IMR-90 (cell line): ENCODE measurements around the gene NEDD4L. TPM values are rescaled to one million over a fixed set of nuclear protein-coding genes. Genes with fewer than 3 reads are reported as not detected.
"Not testable (repeated sequence)": the region's sequence is repeated elsewhere in the genome, so short reads cannot be mapped to it uniquely, and the experiment has no call there.

Source experiments
- ATAC-seq: fragments of 200-7000 bp; cut with Tn5 transposase; 2 replicates; pipeline ENCODE4 v1.9.1; 2020; ENCODE audit warnings: low read depth, mild to moderate bottlenecking, moderate library complexity
- BruUV-seq: library from RNA; stranded (reverse); fragments of 400-500 nt; replicated peaks from 2 replicates; lab custom pipeline; 2021; lab: Mats Ljungman, UMichigan
- CTCF ChIA-PET: fragments of 300-600 bp; formaldehyde crosslinking; extraction: SDS; loops from one replicate; lab custom pipeline; 2021; ENCODE audit warnings: antibody characterized with exemption; lab: Yijun Ruan, JAX
- POLR2A ChIA-PET: fragments of 300-600 bp; sonication (Branson Sonifier 250); formaldehyde crosslinking; loops from one replicate; lab custom pipeline; 2022; ENCODE audit warnings: antibody characterized with exemption; ENCODE audit not compliant: unreplicated experiment; lab: Charles Lee
- DNase-seq: peaks from one replicate; pipeline ENCODE4 v3.0.0; 2013
- H2AFZ ChIP-seq: replicated peaks from 2 replicates; pipeline ENCODE3; 2013; ENCODE audit warnings: low read length, mild to moderate bottlenecking; ENCODE audit not compliant: poor library complexity
- H2AK5ac ChIP-seq: 2 replicates; pipeline ENCODE4 v1.6.1; 2013; ENCODE audit warnings: low read depth, low read length, inconsistent platforms
- H2AK9ac ChIP-seq: replicated peaks from 2 replicates; pipeline ENCODE3; 2013; ENCODE audit warnings: mild to moderate bottlenecking, low read depth, low read length, moderate library complexity; ENCODE audit not compliant: poor library complexity
- H2BK120ac ChIP-seq: 2 replicates; pipeline ENCODE4 v1.6.1; 2013; ENCODE audit warnings: low read depth, low read length, inconsistent platforms
- H2BK15ac ChIP-seq: 3 replicates; pipeline ENCODE4 v1.6.1; 2013; ENCODE audit warnings: low read depth, low read length, inconsistent platforms
- H2BK20ac ChIP-seq: 2 replicates; pipeline ENCODE4 v1.6.1; 2013; ENCODE audit warnings: low read depth, mild to moderate bottlenecking, inconsistent platforms, low read length, moderate library complexity
- H2BK5ac ChIP-seq: 2 replicates; pipeline ENCODE4 v1.6.1; 2013; ENCODE audit warnings: mild to moderate bottlenecking, low read depth, low read length, inconsistent platforms; ENCODE audit not compliant: poor library complexity, severe bottlenecking
- H3K14ac ChIP-seq: replicated peaks from 2 replicates; pipeline ENCODE4 v1.6.1; 2013; ENCODE audit warnings: low read depth, low read length, inconsistent platforms
- H3K18ac ChIP-seq: 2 replicates; pipeline ENCODE4 v1.6.1; 2013; ENCODE audit warnings: low read depth, low read length, control low read depth
- H3K23ac ChIP-seq: 2 replicates; pipeline ENCODE4 v1.6.1; 2013; ENCODE audit warnings: low read depth, low read length, inconsistent platforms
- H3K27ac ChIP-seq: 2 replicates; pipeline ENCODE4 v1.5.1; 2013; ENCODE audit warnings: mild to moderate bottlenecking, control low read depth, low read length; ENCODE audit not compliant: insufficient read depth
- H3K27me3 ChIP-seq: 2 replicates; pipeline ENCODE4 v1.6.1; 2013; ENCODE audit warnings: low read length; ENCODE audit not compliant: control insufficient read depth, insufficient read depth
- H3K36me3 ChIP-seq: 2 replicates; pipeline ENCODE4 v1.6.1; 2013; ENCODE audit warnings: low read length, mixed read lengths; ENCODE audit not compliant: control insufficient read depth, insufficient read depth
- H3K4ac ChIP-seq: 2 replicates; pipeline ENCODE4 v1.6.1; 2013; ENCODE audit warnings: low read depth, low read length, inconsistent platforms
- H3K4me1 ChIP-seq: 2 replicates; pipeline ENCODE4 v1.6.1; 2013; ENCODE audit warnings: low read length, mixed read lengths; ENCODE audit not compliant: control insufficient read depth, insufficient read depth
- H3K4me2 ChIP-seq: 2 replicates; pipeline ENCODE4 v1.6.1; 2013; ENCODE audit warnings: low read depth, mild to moderate bottlenecking, control low read depth, low read length, moderate library complexity
- H3K4me3 ChIP-seq: 2 replicates; pipeline ENCODE4 v1.5.1; 2013; ENCODE audit warnings: low read depth, mild to moderate bottlenecking, control low read depth, low read length, moderate library complexity; ENCODE audit not compliant: insufficient read depth
- H3K56ac ChIP-seq: 2 replicates; pipeline ENCODE4 v1.6.1; 2013; ENCODE audit warnings: low read length, inconsistent platforms; ENCODE audit not compliant: insufficient read depth; ENCODE audit errors: extremely low read depth
- H3K79me1 ChIP-seq, 2 experiments: 2 replicates each; pipeline ENCODE4 v1.6.1; 2013; ENCODE audit warnings: low read length in 2 of 2, inconsistent platforms in 1 of 2, low read depth in 1 of 2
- H3K9ac ChIP-seq: 2 replicates; pipeline ENCODE4 v1.6.1; 2013; ENCODE audit warnings: low read depth, low read length, control low read depth
- H3K9me1 ChIP-seq: 2 replicates; pipeline ENCODE4 v1.6.1; 2013; ENCODE audit warnings: low read length, inconsistent platforms; ENCODE audit not compliant: insufficient read depth
- H3K9me3 ChIP-seq: 2 replicates; pipeline ENCODE4 v1.6.1; 2013; ENCODE audit warnings: low read length; ENCODE audit not compliant: control insufficient read depth, insufficient read depth
- H4K20me1 ChIP-seq: 2 replicates; pipeline ENCODE4 v1.6.1; 2013; ENCODE audit warnings: low read length, inconsistent platforms; ENCODE audit not compliant: insufficient read depth
- H4K5ac ChIP-seq: 2 replicates; pipeline ENCODE4 v1.6.1; 2013; ENCODE audit warnings: mild to moderate bottlenecking, low read depth, low read length, control low read depth
- H4K8ac ChIP-seq, 2 experiments: 2 replicates each; pipeline ENCODE4 v1.6.1; 2013; ENCODE audit warnings: low read depth in 2 of 2, low read length in 2 of 2, control low read depth in 1 of 2, inconsistent platforms in 1 of 2
- H4K91ac ChIP-seq: 2 replicates; pipeline ENCODE4 v1.6.1; 2013; ENCODE audit warnings: low read depth, low read length, inconsistent platforms; ENCODE audit not compliant: insufficient read depth
- BHLHE40 ChIP-seq: fragments of 150-350 bp; IDR thresholded peaks from 2 replicates; pipeline ENCODE4 v1.6.1; 2016; ENCODE audit warnings: mild to moderate bottlenecking, low read depth, low read length
- CHD1 ChIP-seq: IDR thresholded peaks from 2 replicates; pipeline ENCODE4 v1.6.1; 2012; ENCODE audit warnings: low read depth, low read length, improper control_type of control experiment
- MAZ ChIP-seq: IDR thresholded peaks from 2 replicates; pipeline ENCODE4 v1.6.1; 2012; ENCODE audit warnings: low read depth, mild to moderate bottlenecking, low read length, improper control_type of control experiment, moderate library complexity, borderline replicate concordance
- NFE2L2 ChIP-seq: fragments of 150-350 bp; IDR thresholded peaks from 2 replicates; pipeline ENCODE4 v1.6.1; 2016; ENCODE audit warnings: low read depth, mild to moderate bottlenecking, low read length
- WGBS, 2 experiments: methylation state at CpG; one replicate each; pipeline versions ENCODE4 v1.1.5 to v1.1.7; 2013; ENCODE audit warnings: missing lambda C conversion rate in 2 of 2; ENCODE audit not compliant: insufficient read length in 1 of 2; ENCODE audit errors: extremely low coverage in 2 of 2; 5-methylcytosine and 5-hydroxymethylcytosine counted together
- dilution Hi-C: fragments of 300-500 bp; cut with HindIII; formaldehyde crosslinking; loops from one replicate; pipeline ENCODE4 v1.14.3; 2018; ENCODE audit warnings: low sequenced_read_pairs; ENCODE audit not compliant: unreplicated experiment
- in situ Hi-C: fragments of 300-500 bp; cut with MboI; formaldehyde crosslinking; loops from 3 replicates; pipeline ENCODE4 v1.14.3; 2019; ENCODE audit warnings: low sequenced_read_pairs, inconsistent platforms, mixed read lengths
- intact Hi-C: fragments of 100-400 bp; cut with micrococcal nuclease; formaldehyde crosslinking; loops from 2 replicates; pipeline ENCODE4 v1.10.0; 2022
- polyA plus RNA-seq, 3 experiments: library from polyadenylated mRNA; depleted of rRNA; stranded (reverse); fragments of >200 nt; gene quantifications; 2 replicates each; pipeline ENCODE4 v1.2.3, GENCODE V29; 2012; ENCODE audit warnings: low replicate concordance in 1 of 3
- total RNA-seq: library from RNA; depleted of rRNA; stranded (reverse); fragments of >200 nt; gene quantifications from 2 replicates; pipeline ENCODE4 v1.2.3, GENCODE V29; 2012

The NEDD4L gene
- total and polyA plus RNA-seq, 2 of the 4 experiments (the other 2 are of a cell fraction) = 10.0 to 10.9 TPM

DNA sequence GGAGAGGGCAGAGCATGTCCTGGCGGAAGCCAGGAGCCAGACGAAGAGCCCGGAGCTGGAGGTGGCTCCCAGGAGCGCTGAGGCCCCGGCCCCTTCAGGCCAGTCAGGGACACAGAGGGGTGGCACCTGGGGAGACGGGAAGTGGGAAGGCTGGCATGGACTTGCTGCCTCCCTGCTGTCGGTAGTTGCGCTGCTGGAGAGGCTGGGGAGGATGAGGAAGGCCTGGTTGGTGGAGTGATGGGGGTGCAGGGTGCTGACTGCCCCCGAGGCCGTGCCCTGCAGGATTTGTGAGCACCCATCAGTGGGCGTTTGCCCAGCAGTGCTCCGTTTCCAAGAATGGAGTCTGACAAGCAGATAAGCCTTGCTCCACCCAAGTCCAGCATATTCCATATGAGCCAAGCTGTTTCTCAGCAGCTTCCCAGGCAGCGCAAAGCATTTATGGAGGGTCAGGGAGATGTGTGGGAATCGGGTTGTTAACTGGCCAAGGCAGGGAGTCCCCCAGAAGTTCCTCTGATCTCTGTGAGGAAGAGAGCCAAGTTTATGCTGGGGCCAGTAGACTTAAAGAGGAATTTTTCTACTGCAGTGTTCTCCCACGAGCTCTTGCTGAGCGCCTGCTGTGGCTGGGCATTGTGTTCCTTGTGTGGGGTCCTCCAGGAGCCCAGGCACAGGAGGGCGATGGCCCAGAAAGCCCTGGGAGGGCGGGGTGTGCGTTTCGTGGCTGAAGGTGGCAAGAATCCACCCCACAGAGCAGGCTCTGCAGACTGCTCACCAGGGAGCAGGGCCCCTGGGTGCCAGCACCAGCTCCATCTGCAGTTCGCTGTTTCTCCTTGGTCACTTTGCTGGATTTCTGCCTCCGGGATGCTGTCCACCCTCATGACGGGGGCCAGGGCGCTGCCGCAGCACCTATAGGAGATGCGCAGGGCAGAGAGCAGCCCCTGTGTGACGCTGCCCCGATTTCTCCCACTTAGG, 334.7 kb downstream of the NEDD4L start (continued):
- no peak for TF ChIP-seq NFE2L2
- TF ChIP-seq BHLHE40 = no peak

DNA sequence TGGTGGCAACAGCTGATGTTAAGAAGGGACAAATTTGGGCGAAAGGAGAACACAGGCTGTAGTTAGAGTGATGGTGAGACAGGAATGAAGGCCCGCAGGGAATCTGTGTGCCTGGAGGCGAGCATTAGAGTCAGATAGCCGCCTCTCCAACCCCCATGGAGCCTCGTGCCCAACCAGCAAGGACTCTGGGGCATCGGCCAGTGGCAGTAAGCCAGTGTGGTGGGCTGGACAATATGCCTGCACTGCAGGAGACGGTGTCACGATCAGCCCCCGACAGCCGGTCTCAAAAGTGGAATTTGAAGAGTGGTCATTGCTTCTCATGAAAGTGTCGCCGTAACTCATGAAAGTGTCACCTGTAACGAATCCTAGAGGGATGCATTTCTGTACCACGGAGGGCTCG, 335.4 kb downstream of the NEDD4L start:
- H3K4me1 ChIP-seq = no peaks in the 10 kb centered on the region
- H3K27ac ChIP-seq = no peak overlapping the region
- H3K9ac ChIP-seq = no peak overlapping the region
- H3K23ac ChIP-seq = no peak overlapping the region
- TF ChIP-seq CHD1 = no peak
- TF ChIP-seq BHLHE40 = no peak
- TF ChIP-seq MAZ = no peak
- H3K27me3 ChIP-seq = no peaks in the 10 kb centered on the region
- DNase-seq = no peak
- no peaks in the 10 kb centered on the region; the same call in 1 of the 2 replicates for H3K9me1 ChIP-seq
- no peak overlapping the region for H4K8ac ChIP-seq
- no peak overlapping the region for H3K4me3 ChIP-seq
- H3K36me3 ChIP-seq = peaks cover under 1% of the 10 kb centered on the region
- in situ Hi-C loops = no loop called here
- no peak overlapping the region for H2AK9ac ChIP-seq
- no peak overlapping the region for H2AK5ac ChIP-seq
- H3K4me2 ChIP-seq = no peak overlapping the region
- intact Hi-C loops = no loop called here
- H3K79me1 ChIP-seq = no peaks in the 10 kb centered on the region
- no peak overlapping the region for H3K18ac ChIP-seq
- no peaks in the 10 kb centered on the region; the same call in 1 of the 2 replicates for H4K20me1 ChIP-seq
- ChIA-PET CTCF (no interaction called here), POLR2A (no interaction called here)
- BruUV-seq = no TSS peak
- 97% methylated on average over 7 of the region's 15 CpGs; no CpG with 5 or more reads in 1 of the 2 experiments for WGBS, 2 experiments
- no peak overlapping the region for H4K91ac ChIP-seq
- no peak overlapping the region for H3K14ac ChIP-seq
- no peak for ATAC-seq
- H3K4ac ChIP-seq = no peak overlapping the region
- H2AFZ ChIP-seq = no peak overlapping the region
- dilution Hi-C loops = no loop called here
- H2BK5ac ChIP-seq = no peak overlapping the region
- H3K9me3 ChIP-seq = no peaks in the 10 kb centered on the region
- no peak overlapping the region for H2BK120ac ChIP-seq
- H2BK15ac ChIP-seq = no peak overlapping the region
- H4K5ac ChIP-seq = no peak overlapping the region
- no peak overlapping the region for H3K56ac ChIP-seq
- no peak overlapping the region for H2BK20ac ChIP-seq

DNA sequence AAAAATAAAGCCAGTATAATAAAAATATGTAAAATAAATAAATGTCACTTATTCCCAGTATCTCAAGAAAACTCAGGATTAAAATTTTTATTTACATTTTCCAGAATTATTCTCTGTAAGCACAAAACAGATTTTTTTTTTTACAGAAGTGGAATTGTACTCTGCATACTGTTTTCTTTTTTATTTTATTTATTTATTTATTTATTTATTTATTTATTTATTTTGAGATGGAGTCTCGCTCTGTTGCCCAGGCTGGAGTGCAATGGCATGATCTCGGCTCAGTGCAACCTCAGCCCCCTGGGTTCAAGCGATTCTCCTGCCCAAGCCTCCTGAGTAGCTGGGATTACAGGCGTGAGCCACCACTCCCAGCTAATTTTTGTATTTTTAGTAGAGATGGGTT, 336.1 kb downstream of the NEDD4L start:
- H3K9me3 ChIP-seq, DNase-seq, dilution Hi-C loops, H2BK15ac ChIP-seq, H3K36me3 ChIP-seq, H3K23ac ChIP-seq, H3K4me2 ChIP-seq, H3K79me1 ChIP-seq, H3K14ac ChIP-seq, ATAC-seq, H3K56ac ChIP-seq, H4K8ac ChIP-seq, H3K9me1 ChIP-seq, H3K4me1 ChIP-seq, POLR2A ChIA-PET, H2BK20ac ChIP-seq, H2AK9ac ChIP-seq, BruUV-seq, in situ Hi-C loops, H2BK5ac ChIP-seq, intact Hi-C loops, H3K27me3 ChIP-seq, H4K20me1 ChIP-seq, H4K5ac ChIP-seq, H2AK5ac ChIP-seq, H3K9ac ChIP-seq, H4K91ac ChIP-seq, H3K18ac ChIP-seq, CTCF ChIA-PET, H3K4me3 ChIP-seq, H3K4ac ChIP-seq, H2AFZ ChIP-seq, H3K27ac ChIP-seq, H2BK120ac ChIP-seq: not testable (repeated sequence)
- no CpG with 5 or more reads among the region's 4 CpGs for WGBS, 2 experiments
